ENCODE measurements around the gene WLS.
"Not testable (repeated sequence)": the region's sequence is repeated elsewhere in the genome, so short reads cannot be mapped to it uniquely, and the experiment has no call there.

Gene WLS

DNA sequence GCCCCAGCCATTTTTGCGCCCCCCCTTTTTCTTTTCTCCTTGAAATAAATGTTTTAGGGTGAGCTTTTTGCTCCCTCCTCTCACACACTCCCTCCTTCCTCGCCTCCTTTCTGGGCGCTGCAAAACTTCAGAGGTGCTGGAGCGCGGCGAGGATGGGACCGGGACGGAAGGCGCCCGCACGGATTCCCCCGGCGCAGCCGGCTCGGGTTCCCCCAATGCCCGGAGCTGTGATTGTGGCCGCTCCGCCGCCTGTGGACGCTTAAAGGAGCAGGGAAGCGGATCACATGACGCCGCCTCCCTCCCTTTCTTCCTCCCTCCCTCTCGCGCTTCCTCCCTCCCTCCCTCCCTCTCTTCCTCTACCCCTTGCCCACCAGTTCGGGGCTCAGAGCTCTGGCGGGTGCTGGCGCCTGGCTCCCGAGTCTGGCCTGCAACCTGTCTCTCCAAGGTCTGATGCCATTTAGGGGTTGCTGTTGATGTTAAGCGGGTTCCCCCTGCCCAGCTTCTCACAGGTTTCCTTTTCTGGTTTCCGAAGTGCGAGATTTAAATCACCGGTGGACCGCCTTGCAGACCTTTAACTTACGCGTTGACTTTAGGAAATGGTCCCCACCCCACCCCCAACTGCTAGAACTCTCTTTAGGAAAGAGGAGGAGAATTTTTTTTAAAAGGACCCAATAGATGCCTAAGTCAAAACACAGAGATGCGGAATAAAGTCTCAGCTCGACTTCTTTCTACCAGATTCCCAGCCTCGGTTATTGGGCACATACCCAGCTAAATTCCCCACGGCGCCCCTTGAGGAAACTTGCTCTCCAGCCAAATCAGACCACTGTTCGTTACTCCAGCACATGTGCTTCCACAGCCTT lies at the start of gene WLS:
WLS (minus strand) TSS at position 235 of the 860 bp plus-strand sequence; CDS start at position 11, 224 bp downstream.
- peak; percentile 18 for DNase-seq

GRCh38 chr1:68280286-68280685 lies 48.0 kb upstream of the WLS start:
- DNase-seq = no peak

DNA sequence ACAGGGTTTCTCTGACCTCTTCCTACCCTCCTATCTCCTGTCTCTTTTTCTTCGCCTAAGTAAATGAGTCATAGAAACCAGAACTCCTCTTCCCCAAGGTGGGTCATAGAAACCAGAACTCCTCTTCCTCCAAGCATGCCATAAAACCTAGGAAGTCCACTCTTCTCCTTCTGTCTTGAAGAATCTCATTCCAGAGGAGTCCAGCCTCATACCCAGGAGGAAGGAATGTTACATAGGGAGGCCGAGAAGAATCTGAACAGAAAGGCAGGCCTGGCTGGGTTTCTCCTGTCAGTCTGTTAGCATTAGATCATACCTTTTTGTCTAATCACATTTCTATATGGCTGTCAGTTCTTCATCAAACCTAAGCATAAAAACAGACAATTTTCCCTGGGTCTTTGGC lies 47.5 kb upstream of the WLS start:
- no peak for DNase-seq

- DNase-seq = no peak
These were observed 45.9 kb upstream of the WLS start for GRCh38 chr1:68278221-68278620.

DNA sequence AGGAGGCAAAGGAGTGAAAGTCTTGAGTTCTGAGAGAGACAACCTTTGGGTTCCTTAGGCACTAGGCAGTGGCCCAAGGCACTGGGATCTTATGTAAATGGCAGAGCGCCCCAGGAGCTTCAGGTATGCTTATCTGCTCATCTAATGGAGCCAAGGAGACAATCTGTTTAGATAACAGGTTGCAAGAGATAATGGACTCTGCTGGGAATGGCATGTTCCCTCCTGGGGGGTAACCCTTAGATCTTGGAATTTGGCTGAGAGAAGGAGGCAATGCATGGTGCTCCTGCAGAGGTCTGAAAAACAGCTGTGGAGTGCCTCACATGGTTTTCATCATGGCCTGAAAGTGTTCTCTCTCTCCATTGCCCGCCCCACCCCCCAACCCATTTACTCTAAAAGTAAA lies 44.1 kb upstream of the WLS start:
- no peak for DNase-seq

DNA sequence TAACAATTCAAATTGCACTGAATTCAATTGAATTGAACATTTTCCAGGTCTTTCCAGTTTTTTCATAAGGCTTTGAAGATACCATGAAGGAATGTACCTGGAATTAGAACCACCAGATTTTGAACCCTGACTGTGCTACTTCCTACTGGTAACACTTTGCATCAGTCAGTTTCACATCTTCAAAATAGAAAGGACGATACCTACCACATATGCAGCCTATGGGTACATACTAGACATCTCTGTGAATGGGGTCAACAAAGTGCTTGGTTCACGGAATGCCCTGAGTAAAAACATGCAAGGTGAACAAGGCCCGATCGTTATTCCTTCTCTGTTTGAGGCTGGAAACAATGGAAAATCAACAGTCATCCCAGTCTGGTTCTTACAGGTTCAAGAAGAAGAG lies 41.2 kb upstream of the WLS start:
- no peak for DNase-seq

DNA sequence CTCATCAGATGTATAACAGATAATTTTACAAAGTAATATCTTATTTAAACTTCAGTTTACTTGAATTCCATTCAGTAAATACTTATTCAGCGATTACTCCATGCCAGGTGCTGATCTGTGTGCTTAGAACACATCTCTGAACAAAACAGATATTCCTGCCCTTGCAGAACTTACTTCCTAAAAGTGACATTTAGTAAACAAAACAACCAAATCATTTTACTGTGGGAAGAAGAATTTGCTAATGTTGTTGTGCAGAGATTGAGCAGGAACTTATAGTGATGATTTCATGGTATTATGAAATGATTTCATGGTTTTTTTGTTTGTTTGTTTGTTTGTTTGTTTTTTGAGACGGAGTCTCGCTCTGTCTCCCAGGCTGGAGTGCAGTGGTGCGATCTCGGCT lies 39.3 kb upstream of the WLS start:
- DNase-seq = no peak

GRCh38 chr1:68270951-68271350 lies 38.6 kb upstream of the WLS start:
- DNase-seq = no peak

DNA sequence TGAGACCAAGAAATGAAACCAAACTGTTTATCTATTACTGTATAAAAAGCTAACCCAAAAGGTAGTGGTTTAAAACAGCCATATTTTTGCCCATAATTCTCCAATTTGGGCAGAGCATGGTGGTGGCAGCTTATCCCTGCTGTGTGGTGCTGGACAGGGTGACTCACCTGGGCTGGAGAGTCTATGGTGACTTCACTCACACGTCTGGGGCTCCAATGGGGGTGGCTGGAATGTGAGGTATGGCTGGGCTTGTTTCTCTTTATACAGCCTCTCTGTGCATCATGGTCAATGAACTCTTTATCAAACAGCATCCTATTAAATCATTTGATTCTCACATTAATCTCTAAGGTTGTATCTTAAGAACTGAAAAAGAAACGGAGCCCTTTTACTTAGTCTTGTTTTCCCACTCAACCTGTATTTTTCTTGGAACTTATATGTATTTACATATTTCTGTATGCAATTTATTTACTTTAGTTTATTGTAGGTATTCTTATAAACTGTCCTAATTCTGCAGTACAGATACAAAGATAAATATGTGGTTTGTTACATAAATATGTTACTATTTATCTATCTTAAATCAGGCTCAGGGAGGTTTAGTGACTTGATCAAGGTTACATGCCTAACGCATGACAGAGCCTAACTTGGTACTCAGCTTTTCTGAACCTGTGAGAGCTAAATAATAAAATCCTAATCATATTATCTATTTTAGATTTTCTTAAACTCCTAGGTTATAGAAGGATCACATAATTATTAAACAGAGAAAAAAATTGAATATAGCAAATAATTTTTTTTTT lies 37.5 kb upstream of the WLS start:
- DNase-seq = no peak

- DNase-seq = no peak
These were observed 36.7 kb upstream of the WLS start for GRCh38 chr1:68268896-68269483.

GRCh38 chr1:68256824-68257223 lies 24.5 kb upstream of the WLS start:
- DNase-seq = not testable (repeated sequence)

- no peak for DNase-seq
These were observed 23.0 kb upstream of the WLS start for GRCh38 chr1:68255301-68255700.

DNA sequence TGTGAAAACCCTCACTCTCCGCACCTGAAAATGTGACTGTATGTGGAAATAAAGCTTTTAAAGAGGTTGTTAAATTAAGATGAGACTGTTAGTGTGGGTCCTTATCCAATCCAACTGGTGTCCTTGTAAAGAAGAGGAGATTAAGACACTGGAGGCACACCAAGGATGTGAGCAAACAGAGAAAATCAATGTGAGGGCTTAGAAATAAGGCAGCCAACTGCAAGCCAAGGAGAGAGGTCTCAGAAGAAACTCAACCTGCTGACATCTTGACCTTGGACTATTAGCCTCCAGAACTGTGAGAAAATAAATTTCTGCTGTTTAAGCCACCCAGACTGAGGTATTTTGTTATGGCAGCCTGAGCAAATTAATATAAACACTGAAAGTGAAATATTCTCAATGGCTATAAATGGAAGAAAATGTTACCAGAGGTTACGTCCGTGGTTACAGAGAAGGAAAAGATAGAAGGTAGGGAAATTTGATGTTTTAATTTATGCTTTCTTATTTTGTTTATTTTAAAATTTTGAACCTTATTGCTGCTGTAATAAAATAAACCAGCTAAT lies 22.4 kb upstream of the WLS start:
- DNase-seq = no peak

DNA sequence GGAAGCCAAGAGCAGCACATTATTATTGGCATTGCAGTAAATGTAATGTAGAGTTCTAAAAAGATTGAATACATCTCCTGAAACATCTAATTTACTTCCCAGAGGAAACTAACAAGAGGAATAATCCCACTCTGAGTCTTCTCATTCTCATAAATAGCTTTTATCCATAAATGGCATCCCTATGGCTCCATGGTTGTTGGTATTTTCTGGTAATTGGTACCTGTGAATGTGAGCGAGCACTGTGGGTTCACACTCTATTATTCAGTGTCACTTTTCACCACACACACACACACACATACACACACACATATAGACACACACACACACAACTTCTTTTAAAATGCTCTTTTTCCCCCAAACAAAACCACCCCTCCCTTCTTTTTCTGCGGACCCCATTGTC lies 4.7 kb upstream of the WLS start:
- no peak for DNase-seq

DNA sequence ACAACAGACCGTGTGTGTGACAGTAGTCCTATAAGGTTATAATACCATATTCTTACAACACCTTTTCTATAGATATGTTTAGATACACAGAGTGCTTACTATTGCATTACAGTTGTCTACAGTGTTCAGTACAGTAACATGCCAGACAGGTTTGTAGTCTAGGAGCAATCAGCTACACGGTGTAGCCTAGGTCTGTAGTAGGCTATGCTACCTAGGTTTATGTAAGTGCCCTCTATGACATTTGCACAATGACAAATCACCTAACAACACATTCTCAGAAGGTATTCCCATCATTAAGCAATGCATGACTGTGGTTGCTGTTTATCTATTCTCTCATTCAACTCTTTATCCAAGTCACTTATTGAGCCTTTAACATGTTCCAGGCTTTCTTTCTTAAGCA lies 1.8 kb upstream of the WLS start:
- no peak for DNase-seq

DNA sequence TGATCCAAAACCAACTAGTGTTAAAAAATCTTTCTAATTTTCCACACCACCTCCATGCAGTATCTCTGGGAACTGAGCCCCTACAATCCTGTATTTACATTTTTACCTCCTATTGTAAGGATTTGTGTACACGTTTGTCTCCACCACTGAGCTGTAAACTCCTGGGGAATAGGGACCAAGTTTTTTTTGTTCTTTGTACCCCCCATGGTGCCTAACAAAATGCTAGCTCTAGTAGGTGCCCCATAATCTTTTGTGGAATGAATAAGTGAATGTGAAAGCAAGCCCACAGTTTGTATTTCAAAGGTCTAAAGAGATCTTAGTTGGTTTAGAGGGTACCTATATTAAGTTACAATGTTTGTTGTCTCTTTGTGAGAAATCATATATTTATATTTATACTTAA lies 879 bp upstream of the WLS start:
- no peak for DNase-seq

GRCh38 chr1:68231627-68232288 lies 565 bp downstream of the WLS start:
- DNase-seq = peak; percentile 8

- DNase-seq = no peak
These were observed 1.3 kb downstream of the WLS start for GRCh38 chr1:68230901-68231626.

DNA sequence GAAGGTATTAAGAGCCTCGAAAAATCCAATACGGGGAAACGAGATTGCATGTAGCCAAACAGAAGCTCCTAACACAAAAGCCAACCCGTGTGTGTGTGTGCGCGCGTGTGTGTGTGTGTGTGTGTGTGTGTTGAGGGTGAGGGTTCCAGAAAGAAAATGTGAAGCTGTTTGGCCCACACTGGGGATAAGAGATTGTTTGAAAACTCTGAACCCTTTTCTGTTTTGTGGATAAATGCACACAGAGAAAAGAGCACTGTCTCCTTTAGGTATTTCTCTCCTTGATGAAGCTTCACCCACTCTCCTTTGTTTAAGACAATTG lies 1.9 kb downstream of the WLS start:
- no peak for DNase-seq

DNA sequence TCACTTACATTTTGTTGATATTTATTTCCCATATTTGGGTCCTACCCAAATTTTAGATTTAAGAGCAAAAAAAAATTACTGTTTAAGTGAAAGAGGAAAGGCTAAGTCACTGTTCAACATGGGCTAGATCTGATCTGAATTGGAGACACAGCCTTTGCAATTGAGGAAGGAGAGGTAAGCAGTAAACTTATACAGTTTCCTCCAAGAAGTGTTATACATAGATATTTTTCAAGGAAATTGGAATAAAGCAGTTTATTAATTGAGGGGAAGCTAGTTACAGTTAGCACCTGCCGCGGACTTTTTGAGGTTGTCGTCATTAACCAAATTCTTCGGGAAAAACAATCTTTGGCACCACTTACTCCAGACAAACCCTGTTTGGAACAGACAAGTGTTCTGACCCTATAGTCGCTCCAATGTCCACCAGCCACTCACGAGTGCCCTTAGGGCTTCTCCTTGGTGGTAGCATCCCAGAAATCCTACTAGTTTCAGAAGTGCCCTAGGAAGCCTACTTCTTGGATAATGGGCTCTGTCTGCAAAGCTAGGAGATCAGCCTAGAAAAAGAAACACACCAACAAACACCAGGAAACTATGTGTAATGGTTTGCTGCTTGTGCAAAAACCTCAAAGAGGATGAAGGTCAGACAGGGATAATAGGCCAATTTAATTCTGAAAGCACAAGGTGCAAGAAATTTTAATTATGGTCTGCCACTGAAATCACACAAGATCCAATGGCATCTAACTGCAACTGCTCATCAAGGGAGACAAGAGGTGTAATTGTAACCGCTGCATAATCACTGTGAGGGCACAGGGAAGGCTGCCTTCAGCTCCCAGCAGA lies 2.5 kb downstream of the WLS start:
- no peak for DNase-seq

DNA sequence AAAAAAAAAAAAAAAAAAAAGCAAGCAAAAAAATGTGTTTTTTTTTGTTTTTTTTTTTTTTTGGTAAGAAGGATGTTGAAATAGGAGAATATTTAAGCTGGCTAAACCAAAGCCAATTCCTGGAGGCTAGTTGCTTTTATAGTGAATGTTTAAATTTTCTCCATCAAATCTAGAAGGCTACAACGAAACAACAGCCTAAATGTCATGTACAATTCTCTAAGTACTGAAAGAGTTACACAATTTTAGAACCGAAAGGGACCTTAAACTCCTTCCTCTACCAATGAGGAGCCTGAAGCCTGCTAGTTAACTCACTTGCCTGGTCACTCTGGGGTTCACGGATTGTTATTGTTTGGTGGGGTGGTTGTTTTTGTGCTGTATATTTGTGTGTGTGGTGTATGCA lies 3.5 kb downstream of the WLS start:
- no peak for DNase-seq

DNA sequence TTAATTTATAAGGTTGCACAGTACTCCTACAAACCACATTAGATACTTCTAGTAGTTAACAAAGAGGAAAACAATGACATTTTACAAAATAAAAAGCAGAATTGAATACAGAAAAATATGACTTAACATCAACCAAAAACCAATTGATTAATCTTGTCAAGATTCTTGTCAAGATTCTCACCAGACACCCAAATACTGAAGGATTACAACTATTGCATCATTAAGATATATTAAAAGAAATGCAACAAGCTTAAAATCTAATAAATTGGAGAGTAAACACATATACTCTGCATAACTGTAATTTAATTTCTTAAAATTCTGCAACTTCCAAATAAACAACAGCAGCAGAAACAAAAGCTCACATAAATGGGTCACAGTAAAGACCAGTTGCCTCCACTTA lies 4.7 kb downstream of the WLS start:
- DNase-seq = no peak

All from NCI-H345 (cell line).